PFSK-1 (cell line): Measurements from ENCODE around the gene GSTM4.

Experiments used
- FOXP2 ChIP-seq: optimal IDR thresholded peaks from 2 replicates; pipeline ENCODE3; 2011; ENCODE audit warnings: borderline replicate concordance, control low read depth, inconsistent platforms; ENCODE audit not compliant: insufficient read depth; ENCODE audit errors: extremely low read length, extremely low read depth
- POLR2AphosphoS5 ChIP-seq: IDR thresholded peaks from 2 replicates; pipeline ENCODE4 v1.6.1; 2012; ENCODE audit warnings: low read depth, mild to moderate bottlenecking, control low read depth, low read length, moderate library complexity
- SIN3A ChIP-seq: IDR thresholded peaks from 2 replicates; pipeline ENCODE4 v1.6.1; 2012; ENCODE audit warnings: mild to moderate bottlenecking, low read length, moderate library complexity, borderline replicate concordance; ENCODE audit not compliant: insufficient read depth
- TAF1 ChIP-seq: IDR thresholded peaks from 2 replicates; pipeline ENCODE4 v1.6.1; 2012; ENCODE audit warnings: low read length, control low read depth, borderline replicate concordance; ENCODE audit not compliant: insufficient read depth
- TF ChIP-seq, protein P1 (sequence below), 2 experiments: IDR thresholded peaks; 2 replicates each; pipeline versions ENCODE4 v1.6.1 to v1.8.0; 2011 to 2012; ENCODE audit warnings: low read depth in 2 of 2, low read length in 2 of 2, control low read depth in 1 of 2, inconsistent platforms in 1 of 2, mild to moderate bottlenecking in 1 of 2, moderate library complexity in 1 of 2; ENCODE audit not compliant: insufficient read depth in 1 of 2

The GSTM4 gene

GRCh38 chr1:109644670-109645069 is 11.2 kb upstream of the GSTM4 start:
- TF ChIP-seq TAF1 (no peak), SIN3A (no peak)
- TF ChIP-seq, protein P1, sequence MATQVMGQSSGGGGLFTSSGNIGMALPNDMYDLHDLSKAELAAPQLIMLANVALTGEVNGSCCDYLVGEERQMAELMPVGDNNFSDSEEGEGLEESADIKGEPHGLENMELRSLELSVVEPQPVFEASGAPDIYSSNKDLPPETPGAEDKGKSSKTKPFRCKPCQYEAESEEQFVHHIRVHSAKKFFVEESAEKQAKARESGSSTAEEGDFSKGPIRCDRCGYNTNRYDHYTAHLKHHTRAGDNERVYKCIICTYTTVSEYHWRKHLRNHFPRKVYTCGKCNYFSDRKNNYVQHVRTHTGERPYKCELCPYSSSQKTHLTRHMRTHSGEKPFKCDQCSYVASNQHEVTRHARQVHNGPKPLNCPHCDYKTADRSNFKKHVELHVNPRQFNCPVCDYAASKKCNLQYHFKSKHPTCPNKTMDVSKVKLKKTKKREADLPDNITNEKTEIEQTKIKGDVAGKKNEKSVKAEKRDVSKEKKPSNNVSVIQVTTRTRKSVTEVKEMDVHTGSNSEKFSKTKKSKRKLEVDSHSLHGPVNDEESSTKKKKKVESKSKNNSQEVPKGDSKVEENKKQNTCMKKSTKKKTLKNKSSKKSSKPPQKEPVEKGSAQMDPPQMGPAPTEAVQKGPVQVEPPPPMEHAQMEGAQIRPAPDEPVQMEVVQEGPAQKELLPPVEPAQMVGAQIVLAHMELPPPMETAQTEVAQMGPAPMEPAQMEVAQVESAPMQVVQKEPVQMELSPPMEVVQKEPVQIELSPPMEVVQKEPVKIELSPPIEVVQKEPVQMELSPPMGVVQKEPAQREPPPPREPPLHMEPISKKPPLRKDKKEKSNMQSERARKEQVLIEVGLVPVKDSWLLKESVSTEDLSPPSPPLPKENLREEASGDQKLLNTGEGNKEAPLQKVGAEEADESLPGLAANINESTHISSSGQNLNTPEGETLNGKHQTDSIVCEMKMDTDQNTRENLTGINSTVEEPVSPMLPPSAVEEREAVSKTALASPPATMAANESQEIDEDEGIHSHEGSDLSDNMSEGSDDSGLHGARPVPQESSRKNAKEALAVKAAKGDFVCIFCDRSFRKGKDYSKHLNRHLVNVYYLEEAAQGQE (IDR thresholded peaks at IDR 0.05; ENCODE audit: insufficient read depth in 1 of 2, low read depth in 2 of 2, low read length in 2 of 2) = no peak

- TF ChIP-seq POLR2AphosphoS5 (no peak), SIN3A (no peak), FOXP2 (no peak)
Measured at GRCh38 chr1:109649491-109649914, 6.4 kb upstream of the GSTM4 start.

DNA sequence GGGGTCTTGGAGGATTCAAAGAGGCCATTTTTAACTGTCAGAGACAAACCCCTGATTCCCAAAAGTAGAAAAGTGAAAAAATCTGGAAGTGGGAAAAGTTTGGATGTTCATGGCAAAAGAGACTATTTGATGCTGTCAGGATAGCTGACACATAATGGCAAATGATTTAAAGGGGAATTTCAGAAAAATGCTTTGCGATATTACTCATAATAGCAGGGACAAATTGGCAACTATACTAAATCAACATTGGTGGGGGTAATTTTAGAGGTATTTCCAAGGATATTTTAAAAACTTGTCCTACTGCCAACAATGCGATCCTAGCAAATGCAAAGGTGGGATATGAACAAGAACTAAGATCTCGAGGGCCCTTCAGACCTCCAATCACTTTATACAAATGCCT is 5.3 kb upstream of the GSTM4 start:
- TF ChIP-seq TAF1 (no peak), FOXP2 (no peak), SIN3A (no peak), POLR2AphosphoS5 (no peak)
- TF ChIP-seq, protein P1 (IDR thresholded peaks at IDR 0.05; ENCODE audit: insufficient read depth in 1 of 2, low read depth in 2 of 2, low read length in 2 of 2) = no peak

GRCh38 chr1:109652402-109652801 is 3.5 kb upstream of the GSTM4 start:
- TF ChIP-seq POLR2AphosphoS5 (no peak), FOXP2 (no peak), SIN3A (no peak), TAF1 (no peak)
- TF ChIP-seq, protein P1 (IDR thresholded peaks at IDR 0.05; ENCODE audit: insufficient read depth in 1 of 2, low read depth in 2 of 2, low read length in 2 of 2) = no peak

DNA sequence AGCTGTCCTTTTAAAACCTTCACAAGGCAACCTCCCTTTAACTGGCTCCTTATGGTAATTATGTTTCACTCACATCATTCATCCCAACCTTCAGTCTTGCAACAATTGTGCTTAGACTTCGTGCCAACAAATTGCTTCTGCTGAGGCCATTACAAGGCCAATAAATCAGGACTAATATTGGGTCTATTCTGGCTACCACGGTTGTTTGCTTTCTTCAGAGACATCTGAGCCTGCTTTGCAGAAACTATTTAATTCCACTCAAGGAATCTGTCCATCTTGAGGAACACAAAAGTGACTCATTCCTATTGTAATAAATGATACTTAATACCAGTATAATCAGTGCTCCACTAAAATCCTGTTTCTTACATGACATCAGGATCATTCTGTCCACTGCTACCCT is 2.6 kb upstream of the GSTM4 start:
- TF ChIP-seq SIN3A (no peak), TAF1 (no peak), POLR2AphosphoS5 (no peak), FOXP2 (no peak)
- TF ChIP-seq, protein P1 (IDR thresholded peaks at IDR 0.05; ENCODE audit: insufficient read depth in 1 of 2, low read depth in 2 of 2, low read length in 2 of 2) = no peak
